NT2/D1 (cell line): ENCODE measurements around the gene DCTN1.

ENCODE experiments used
- SUZ12 ChIP-seq: IDR thresholded peaks from 2 replicates; pipeline ENCODE4 v1.6.1; 2011; ENCODE audit not compliant: insufficient read length, insufficient read depth; ENCODE audit errors: extremely low read depth
- YY1 ChIP-seq: IDR thresholded peaks from 2 replicates; pipeline ENCODE4 v1.6.1; 2011; ENCODE audit not compliant: insufficient read length, insufficient read depth

DNA sequence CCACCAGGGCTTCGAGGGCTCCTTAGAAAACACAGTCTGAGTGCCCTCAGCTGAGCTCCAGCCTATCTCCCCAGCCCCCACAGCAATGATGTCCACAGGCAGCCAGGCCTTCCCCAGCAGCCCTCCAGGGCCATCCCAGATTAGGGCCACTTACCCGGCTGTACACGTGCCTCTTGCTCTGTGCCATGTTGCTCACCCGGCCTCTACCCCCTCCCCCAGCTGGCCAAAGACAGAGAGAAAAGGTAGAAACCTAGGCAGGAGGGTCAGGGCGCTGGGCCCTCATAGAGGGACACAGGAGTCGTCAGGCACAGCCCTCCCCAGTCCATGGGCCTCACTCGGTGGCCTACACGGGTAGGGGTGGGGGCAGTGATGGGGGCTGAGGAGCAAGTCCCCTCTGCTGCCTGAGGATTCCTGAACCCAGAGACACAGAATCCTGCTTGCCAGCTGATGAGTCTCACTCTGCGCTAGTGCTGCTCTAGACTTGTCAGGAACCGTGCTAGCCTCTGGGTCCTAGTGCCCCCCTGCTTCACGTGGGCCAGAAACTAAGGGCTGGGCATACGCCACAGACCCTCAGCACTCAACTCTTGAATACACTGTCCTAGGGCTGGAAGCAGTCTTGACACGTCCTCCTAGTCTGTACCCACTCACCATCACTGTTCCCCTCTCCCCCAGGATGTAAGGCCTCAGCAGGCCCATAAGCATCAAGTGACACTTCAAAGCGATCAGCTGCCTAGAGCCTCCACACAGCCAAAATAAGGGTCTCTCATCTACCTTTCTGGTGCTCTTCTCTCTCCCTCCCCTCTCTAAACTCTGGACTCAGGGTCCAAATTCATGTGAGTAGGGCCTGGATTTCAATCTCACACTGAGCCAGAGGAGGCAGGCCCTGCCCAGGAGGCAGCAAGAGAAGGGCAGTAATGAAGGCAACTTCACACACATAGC is at the start of gene DCTN1:
- TF ChIP-seq YY1 (no peak), SUZ12 (no peak)
